ENCODE results near the gene BICDL2.
A peak's percentile ranks its signal among the peaks of the same experiment; 100 is the strongest.

- TF ChIP-seq, protein P1, sequence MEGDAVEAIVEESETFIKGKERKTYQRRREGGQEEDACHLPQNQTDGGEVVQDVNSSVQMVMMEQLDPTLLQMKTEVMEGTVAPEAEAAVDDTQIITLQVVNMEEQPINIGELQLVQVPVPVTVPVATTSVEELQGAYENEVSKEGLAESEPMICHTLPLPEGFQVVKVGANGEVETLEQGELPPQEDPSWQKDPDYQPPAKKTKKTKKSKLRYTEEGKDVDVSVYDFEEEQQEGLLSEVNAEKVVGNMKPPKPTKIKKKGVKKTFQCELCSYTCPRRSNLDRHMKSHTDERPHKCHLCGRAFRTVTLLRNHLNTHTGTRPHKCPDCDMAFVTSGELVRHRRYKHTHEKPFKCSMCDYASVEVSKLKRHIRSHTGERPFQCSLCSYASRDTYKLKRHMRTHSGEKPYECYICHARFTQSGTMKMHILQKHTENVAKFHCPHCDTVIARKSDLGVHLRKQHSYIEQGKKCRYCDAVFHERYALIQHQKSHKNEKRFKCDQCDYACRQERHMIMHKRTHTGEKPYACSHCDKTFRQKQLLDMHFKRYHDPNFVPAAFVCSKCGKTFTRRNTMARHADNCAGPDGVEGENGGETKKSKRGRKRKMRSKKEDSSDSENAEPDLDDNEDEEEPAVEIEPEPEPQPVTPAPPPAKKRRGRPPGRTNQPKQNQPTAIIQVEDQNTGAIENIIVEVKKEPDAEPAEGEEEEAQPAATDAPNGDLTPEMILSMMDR (IDR thresholded peaks at IDR 0.05), result peak in 4 of 7 experiments; percentile 6 to 32 (median 16)
- TF ChIP-seq POLR2A (IDR thresholded peaks at IDR 0.05), result no peak
Measured at GRCh38 chr16:3017794-3018506, 18.8 kb downstream of the BICDL2 start, which contains the start of gene CLDN6.

All from body of pancreas (tissue), 4 donors.